ENCODE measurements around the gene APOA5.

- TF ChIP-seq CTCF (IDR thresholded peaks at IDR 0.05) (no peak), POLR2A (IDR thresholded peaks at IDR 0.05) (no peak)
These were observed 1.4 kb upstream of the APOA5 start for GRCh38 chr11:116792869-116793771.

Data from esophagus squamous epithelium (tissue), 4 donors.